Hepatocyte (in vitro differentiated cells): ENCODE data around the gene ZNF300.

Experiments
- EZH2 ChIP-seq: fragments of 200-600 bp; sonication (generic); IDR thresholded peaks from 2 replicates; pipeline ENCODE4 v1.6.1; 2016; ENCODE audit warnings: antibody characterized with exemption, mild to moderate bottlenecking, borderline replicate concordance
- EZH2phosphoT487 ChIP-seq: fragments of 200-600 bp; sonication (generic); IDR thresholded peaks from one replicate; pipeline ENCODE4 v1.6.1; 2018; ENCODE audit warnings: antibody characterized with exemption, mild to moderate bottlenecking, low read depth, moderate library complexity; ENCODE audit not compliant: unreplicated experiment, severe bottlenecking
- TF ChIP-seq, protein P1 (sequence below): fragments of 200-600 bp; sonication (generic); IDR thresholded peaks from 2 replicates; pipeline ENCODE4 v1.5.1; 2016; ENCODE audit warnings: antibody characterized with exemption, mild to moderate bottlenecking; ENCODE audit not compliant: poor library complexity

DNA sequence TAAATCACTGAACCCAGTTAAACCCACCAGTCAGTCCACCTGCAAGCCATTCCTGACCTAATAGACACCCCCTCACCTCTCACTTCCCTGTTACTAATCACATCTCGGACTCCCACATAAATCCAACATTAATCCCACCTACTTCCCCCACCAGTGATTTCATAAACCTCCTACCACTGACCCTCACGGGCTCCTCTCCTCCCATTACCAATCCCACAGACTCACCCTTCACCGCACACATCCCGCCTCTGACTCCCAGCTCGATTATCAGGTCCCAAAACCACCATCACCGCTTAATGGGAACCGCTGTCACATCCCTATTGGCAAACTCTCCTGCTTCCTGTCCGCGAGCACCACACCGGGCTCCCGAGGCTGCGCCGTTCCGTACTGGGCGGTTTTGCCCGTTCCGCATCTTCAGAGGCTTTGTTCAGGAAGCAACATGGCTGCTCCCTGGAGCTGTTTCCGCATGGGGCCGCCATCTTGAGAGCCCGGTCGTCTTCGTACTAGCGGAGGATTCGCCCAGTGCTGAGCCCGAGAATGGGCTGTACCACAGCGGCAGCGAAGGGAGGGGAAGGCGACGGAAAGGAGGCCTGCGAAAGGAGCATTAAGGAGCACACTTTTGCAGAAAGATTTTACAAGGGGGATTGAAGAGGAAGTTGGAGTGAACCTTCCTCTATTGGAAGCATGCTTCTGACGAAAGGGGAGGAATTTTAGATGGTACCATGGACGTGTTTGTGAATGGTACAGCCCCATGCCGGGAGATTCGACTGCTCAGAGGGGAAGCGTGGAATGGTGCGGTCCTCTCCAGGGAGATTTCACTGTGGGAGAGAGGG is at the start of gene ZNF300:
- TF ChIP-seq, protein P1, sequence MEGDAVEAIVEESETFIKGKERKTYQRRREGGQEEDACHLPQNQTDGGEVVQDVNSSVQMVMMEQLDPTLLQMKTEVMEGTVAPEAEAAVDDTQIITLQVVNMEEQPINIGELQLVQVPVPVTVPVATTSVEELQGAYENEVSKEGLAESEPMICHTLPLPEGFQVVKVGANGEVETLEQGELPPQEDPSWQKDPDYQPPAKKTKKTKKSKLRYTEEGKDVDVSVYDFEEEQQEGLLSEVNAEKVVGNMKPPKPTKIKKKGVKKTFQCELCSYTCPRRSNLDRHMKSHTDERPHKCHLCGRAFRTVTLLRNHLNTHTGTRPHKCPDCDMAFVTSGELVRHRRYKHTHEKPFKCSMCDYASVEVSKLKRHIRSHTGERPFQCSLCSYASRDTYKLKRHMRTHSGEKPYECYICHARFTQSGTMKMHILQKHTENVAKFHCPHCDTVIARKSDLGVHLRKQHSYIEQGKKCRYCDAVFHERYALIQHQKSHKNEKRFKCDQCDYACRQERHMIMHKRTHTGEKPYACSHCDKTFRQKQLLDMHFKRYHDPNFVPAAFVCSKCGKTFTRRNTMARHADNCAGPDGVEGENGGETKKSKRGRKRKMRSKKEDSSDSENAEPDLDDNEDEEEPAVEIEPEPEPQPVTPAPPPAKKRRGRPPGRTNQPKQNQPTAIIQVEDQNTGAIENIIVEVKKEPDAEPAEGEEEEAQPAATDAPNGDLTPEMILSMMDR = no peak
- TF ChIP-seq EZH2 (no peak), EZH2phosphoT487 (no peak)
